ENCODE data around the gene WDR19.

Gene WDR19

GRCh38 chr4:39305912-39306677, 123.8 kb downstream of the WDR19 start:
- no peaks in the 10 kb centered on the region for H3K4me1 ChIP-seq (ENCODE audit: insufficient read depth, low read length)
- H4K20me1 ChIP-seq (ENCODE audit: insufficient read depth, low read length), result peaks cover 8% of the 10 kb centered on the region; the same call in 1 of the 2 replicates
- H3K4me2 ChIP-seq (ENCODE audit: insufficient read depth, low read length), result no peak overlapping the region
- no peak overlapping the region for H2AFZ ChIP-seq (ENCODE audit: low read depth, low read length)
- DNase-seq (no peak), ATAC-seq (ENCODE audit: insufficient read depth, low read depth) (no peak)
- no peak overlapping the region for H3K27ac ChIP-seq (ENCODE audit: low read length)
- H3K9me3 ChIP-seq (ENCODE audit: insufficient read depth, low read length, severe bottlenecking), result no peaks in the 10 kb centered on the region
- H3K79me2 ChIP-seq (ENCODE audit: insufficient read depth, low read length), result peaks cover 2% of the 10 kb centered on the region; the same call in 1 of the 2 replicates
- peaks cover 94% of the 10 kb centered on the region for H3K36me3 ChIP-seq (ENCODE audit: insufficient read depth, low read length)
- H3K4me3 ChIP-seq (ENCODE audit: low read depth in 1 of 2, low read length in 2 of 2), result no peak overlapping the region
- H3K27me3 ChIP-seq (ENCODE audit: insufficient read depth, low read length, poor library complexity), result no peaks in the 10 kb centered on the region
- H3K9ac ChIP-seq (ENCODE audit: low read depth, low read length), result no peak overlapping the region
- TF ChIP-seq CTCF (IDR thresholded peaks at IDR 0.05; ENCODE audit: borderline replicate concordance, extremely low read depth, low read length, poor library complexity, severe bottlenecking) (no peak), EZH2 (IDR thresholded peaks at IDR 0.05; ENCODE audit: borderline replicate concordance, low read depth, low read length, severe bottlenecking) (no peak)

- ATAC-seq (ENCODE audit: insufficient read depth, low read depth) (no peak), DNase-seq (no peak)
- H3K4me1 ChIP-seq (ENCODE audit: insufficient read depth, low read length), result no peaks in the 10 kb centered on the region
- H4K20me1 ChIP-seq (ENCODE audit: insufficient read depth, low read length), result peaks cover 8% of the 10 kb centered on the region; the same call in 1 of the 2 replicates
- no peak overlapping the region for H3K9ac ChIP-seq (ENCODE audit: low read depth, low read length)
- H3K9me3 ChIP-seq (ENCODE audit: insufficient read depth, low read length, severe bottlenecking), result no peaks in the 10 kb centered on the region
- peaks cover 94% of the 10 kb centered on the region for H3K36me3 ChIP-seq (ENCODE audit: insufficient read depth, low read length)
- no peak overlapping the region for H3K27ac ChIP-seq (ENCODE audit: low read length)
- H3K4me3 ChIP-seq (ENCODE audit: low read depth in 1 of 2, low read length in 2 of 2), result no peak overlapping the region
- H3K27me3 ChIP-seq (ENCODE audit: insufficient read depth, low read length, poor library complexity), result no peaks in the 10 kb centered on the region
- no peak overlapping the region for H2AFZ ChIP-seq (ENCODE audit: low read depth, low read length)
- TF ChIP-seq CTCF (IDR thresholded peaks at IDR 0.05; ENCODE audit: borderline replicate concordance, extremely low read depth, low read length, poor library complexity, severe bottlenecking) (no peak), EZH2 (IDR thresholded peaks at IDR 0.05; ENCODE audit: borderline replicate concordance, low read depth, low read length, severe bottlenecking) (no peak)
- peaks cover 2% of the 10 kb centered on the region; the same call in 1 of the 2 replicates for H3K79me2 ChIP-seq (ENCODE audit: insufficient read depth, low read length)
- no peak overlapping the region for H3K4me2 ChIP-seq (ENCODE audit: insufficient read depth, low read length)
Measured at GRCh38 chr4:39308611-39309010, 126.3 kb downstream of the WDR19 start.

DNA sequence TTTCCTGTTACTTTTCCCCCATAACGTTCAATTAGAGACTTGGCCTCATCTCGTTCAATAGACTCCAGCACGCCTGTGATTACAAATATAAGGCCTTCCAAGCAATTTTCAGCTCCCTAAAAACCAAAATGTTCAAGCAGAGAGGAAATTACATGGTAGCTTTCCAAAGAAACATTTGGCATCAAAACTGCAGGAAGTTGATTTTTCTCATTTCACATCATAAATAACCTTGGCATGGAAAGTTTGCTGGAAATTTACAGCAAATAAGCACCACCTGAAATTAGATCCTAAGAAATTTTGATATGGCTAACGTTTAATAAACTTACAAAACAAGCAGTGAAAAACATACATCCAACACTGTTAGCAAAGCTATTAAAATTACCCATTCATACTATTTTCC, 130.5 kb downstream of the WDR19 start:
- ATAC-seq (ENCODE audit: insufficient read depth, low read depth) (no peak), DNase-seq (no peak)
- Histone ChIP-seq H3K9me3 (ENCODE audit: insufficient read depth, low read length, severe bottlenecking) (no peaks in the 10 kb centered on the region), H3K4me3 (ENCODE audit: low read depth in 1 of 2, low read length in 2 of 2) (no peak overlapping the region), H3K4me1 (ENCODE audit: insufficient read depth, low read length) (no peaks in the 10 kb centered on the region), H3K4me2 (ENCODE audit: insufficient read depth, low read length) (no peak overlapping the region), H3K27me3 (ENCODE audit: insufficient read depth, low read length, poor library complexity) (no peaks in the 10 kb centered on the region), H3K9ac (ENCODE audit: low read depth, low read length) (no peak overlapping the region), H3K27ac (ENCODE audit: low read length) (no peak overlapping the region), H4K20me1 (ENCODE audit: insufficient read depth, low read length) (peaks cover 3% of the 10 kb centered on the region; the same call in 1 of the 2 replicates), H2AFZ (ENCODE audit: low read depth, low read length) (no peak overlapping the region), H3K79me2 (ENCODE audit: insufficient read depth, low read length) (no peaks in the 10 kb centered on the region), H3K36me3 (ENCODE audit: insufficient read depth, low read length) (peaks cover 98% of the 10 kb centered on the region)
- no peak for TF ChIP-seq EZH2 (IDR thresholded peaks at IDR 0.05; ENCODE audit: borderline replicate concordance, low read depth, low read length, severe bottlenecking)
- no peak for TF ChIP-seq CTCF (IDR thresholded peaks at IDR 0.05; ENCODE audit: borderline replicate concordance, extremely low read depth, low read length, poor library complexity, severe bottlenecking)
